Esophagus muscularis mucosa (tissue), 3 donors: Measurements from ENCODE around the gene CTNNA3.

Experiments
- POLR2A ChIP-seq: fragments of 450-650 bp; IDR thresholded peaks from one replicate; pipeline ENCODE4 v1.6.1; 2017; ENCODE audit warnings: antibody characterized with exemption, moderate library complexity, mild to moderate bottlenecking, low read depth
- TF ChIP-seq, protein P1 (sequence below), 3 experiments: fragments of 200-600 bp in 2 of 3; fragments of 450-650 bp in 1 of 3; sonication (generic) in 2 of 3; IDR thresholded peaks; one replicate each; pipeline ENCODE4 v1.5.1; 2017 to 2019; ENCODE audit warnings: antibody characterized with exemption in 3 of 3, mild to moderate bottlenecking in 2 of 3, moderate library complexity in 1 of 3

DNA sequence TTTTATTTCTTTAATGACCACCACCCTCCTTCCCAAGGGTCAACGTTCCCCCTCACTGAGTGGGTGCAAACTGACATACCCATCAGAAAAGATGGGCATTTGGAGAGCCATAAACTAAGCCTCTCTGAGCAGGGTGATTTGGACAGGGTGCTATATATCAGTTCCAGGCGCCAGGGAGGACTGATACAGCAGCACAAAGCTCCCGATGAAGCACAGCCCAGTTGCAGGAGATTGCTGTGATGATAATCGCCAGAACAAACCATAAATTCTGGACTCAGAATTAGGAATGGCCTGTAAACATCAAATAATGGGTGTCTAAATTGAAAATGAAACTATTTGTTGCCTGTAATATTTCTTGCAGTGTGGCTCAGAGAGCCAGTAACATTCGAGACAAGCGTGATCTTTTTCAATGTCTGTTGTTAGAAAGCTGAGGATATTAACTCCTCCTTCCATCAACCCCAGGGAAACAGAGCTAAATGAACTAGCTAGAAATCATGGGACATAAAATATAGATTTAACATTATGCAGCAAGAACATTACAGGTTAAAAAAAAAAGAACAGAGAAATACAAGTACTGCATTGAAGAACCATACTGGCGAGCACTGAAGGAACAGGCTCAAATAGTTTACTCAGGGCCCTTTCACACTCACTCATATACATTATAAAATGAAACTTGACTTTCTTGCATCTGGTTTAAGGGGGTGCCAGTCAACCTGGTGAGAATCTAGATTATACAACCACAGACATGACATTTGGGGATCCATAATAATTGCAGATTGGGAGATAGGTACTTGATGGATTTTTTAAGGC, 907.6 kb downstream of the CTNNA3 start:
- TF ChIP-seq, protein P1, sequence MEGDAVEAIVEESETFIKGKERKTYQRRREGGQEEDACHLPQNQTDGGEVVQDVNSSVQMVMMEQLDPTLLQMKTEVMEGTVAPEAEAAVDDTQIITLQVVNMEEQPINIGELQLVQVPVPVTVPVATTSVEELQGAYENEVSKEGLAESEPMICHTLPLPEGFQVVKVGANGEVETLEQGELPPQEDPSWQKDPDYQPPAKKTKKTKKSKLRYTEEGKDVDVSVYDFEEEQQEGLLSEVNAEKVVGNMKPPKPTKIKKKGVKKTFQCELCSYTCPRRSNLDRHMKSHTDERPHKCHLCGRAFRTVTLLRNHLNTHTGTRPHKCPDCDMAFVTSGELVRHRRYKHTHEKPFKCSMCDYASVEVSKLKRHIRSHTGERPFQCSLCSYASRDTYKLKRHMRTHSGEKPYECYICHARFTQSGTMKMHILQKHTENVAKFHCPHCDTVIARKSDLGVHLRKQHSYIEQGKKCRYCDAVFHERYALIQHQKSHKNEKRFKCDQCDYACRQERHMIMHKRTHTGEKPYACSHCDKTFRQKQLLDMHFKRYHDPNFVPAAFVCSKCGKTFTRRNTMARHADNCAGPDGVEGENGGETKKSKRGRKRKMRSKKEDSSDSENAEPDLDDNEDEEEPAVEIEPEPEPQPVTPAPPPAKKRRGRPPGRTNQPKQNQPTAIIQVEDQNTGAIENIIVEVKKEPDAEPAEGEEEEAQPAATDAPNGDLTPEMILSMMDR (IDR thresholded peaks at IDR 0.05) = no peak
- TF ChIP-seq POLR2A = no peak
